HG02798 (cell line): ENCODE measurements around the gene OR51M1.
A peak's percentile ranks its signal among the peaks of the same experiment; 100 is the strongest.
"Not testable (repeated sequence)": the region's sequence is repeated elsewhere in the genome, so short reads cannot be mapped to it uniquely, and the experiment has no call there.

Source experiments
- ATAC-seq: cut with Tn5 transposase; IDR thresholded peaks from one replicate; pipeline ENCODE4 v1.9.1; 2021; ENCODE audit warnings: mild to moderate bottlenecking; ENCODE audit not compliant: unreplicated experiment, poor library complexity

Gene OR51M1

DNA sequence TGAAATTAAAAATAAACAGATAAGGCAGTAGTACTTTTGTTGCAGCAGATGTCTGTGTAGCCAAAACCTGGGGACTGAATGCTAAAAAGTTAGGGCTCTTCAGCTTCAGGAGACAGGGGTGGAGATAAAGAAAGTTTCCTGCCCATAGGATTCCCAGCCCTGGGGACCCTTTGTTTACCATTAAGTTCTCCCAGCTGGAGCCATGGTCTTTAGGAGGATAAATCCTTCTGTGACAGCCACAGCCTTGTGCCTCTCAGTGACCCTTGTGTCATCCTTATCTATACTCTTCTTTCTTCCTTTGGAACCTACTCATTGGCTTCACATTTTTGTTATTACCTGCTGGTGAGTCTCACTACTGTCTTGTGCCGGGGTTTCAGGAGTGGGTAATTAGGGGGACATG lies at the start of gene OR51M1:
Gene OR51M1, plus strand, starts transcription at position 237 of the 400 bp plus-strand sequence. CDS start 5,587 bp downstream, outside the sequence.
- no peak for ATAC-seq

- no peak for ATAC-seq
These were observed 48.4 kb upstream of the OR51M1 start for GRCh38 chr11:5335170-5335569.

- ATAC-seq: no peak
These were observed 47.3 kb upstream of the OR51M1 start for GRCh38 chr11:5336331-5336730.

DNA sequence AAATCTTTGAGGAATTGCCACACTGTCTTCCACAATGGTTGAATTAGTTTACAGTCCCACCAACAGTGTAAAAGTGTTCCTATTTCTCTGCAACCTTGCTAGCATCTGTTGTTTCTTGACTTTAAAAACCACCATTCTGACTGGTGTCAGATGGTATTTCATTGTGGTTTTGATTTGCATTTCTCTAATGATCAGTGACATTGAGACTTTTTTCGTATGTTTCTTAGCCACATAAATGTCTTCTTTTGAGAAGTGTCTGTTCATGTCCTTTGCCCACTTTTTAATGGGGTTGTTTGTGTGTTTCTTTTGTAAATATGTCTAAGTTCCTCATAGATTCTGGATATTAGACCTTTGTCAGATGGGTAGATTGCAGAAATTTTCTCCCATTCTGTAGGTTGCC lies 46.4 kb upstream of the OR51M1 start:
- not testable (repeated sequence) for ATAC-seq

GRCh38 chr11:5339771-5340322 lies 43.8 kb upstream of the OR51M1 start:
- ATAC-seq: peak; percentile 69

- ATAC-seq: peak; percentile 30
These were observed 39.9 kb upstream of the OR51M1 start, which contains the start of gene OR51B5 for GRCh38 chr11:5343474-5344335. TSS of gene OR51B5 (minus strand) at chr11:5343524. CDS start at chr11:5343524, 0 bp downstream.

- no peak for ATAC-seq
These were observed 37.8 kb upstream of the OR51M1 start for GRCh38 chr11:5345831-5346230.

DNA sequence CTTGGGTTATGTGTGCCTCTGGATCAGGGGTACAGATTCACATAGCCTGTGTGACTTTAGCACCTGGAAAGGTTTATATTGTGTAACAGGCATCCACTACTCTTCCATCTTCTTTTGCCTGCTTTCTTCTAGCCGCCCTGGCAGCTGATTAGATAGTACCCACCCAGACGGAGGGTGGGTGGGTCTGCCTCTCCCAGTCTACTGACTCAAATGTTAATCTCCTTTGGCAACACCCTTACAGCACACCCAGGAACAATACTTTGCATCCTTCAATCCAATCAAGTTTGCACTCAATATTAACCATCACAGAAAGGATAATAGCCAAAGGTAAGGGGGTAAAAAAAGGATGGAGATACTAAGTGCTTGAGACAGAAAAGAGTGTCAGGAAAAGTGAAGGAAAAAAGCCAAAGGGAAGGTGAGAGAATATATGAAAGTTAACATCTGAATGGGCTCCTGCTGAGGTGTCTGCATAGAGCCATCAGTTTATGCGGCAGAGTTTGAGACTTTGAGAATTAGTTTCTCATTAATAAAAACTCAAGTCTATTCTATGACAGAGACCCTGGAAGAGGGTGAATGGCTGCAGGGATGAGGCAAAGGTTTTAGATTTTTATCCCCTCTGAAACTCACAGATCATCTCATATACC lies 34.9 kb upstream of the OR51M1 start:
- no peak for ATAC-seq

DNA sequence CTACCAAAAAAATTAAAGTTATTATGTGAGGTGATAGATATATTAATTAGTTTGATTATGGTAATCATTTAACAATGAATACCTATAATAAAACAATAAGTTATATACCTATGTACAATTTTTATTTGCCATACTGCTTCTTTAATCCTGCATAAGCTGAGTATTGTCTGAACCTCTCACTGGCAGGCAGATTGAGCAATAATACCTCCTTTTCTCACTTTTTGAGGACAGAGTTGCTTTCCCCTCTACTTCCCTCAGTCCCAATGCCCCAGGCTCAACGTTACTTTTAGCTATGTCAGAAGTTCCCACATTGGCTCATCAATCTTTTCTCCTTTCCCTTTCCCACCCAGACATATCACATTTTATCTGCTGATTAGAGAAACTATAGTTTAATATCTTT lies 34.1 kb upstream of the OR51M1 start:
- no peak for ATAC-seq

DNA sequence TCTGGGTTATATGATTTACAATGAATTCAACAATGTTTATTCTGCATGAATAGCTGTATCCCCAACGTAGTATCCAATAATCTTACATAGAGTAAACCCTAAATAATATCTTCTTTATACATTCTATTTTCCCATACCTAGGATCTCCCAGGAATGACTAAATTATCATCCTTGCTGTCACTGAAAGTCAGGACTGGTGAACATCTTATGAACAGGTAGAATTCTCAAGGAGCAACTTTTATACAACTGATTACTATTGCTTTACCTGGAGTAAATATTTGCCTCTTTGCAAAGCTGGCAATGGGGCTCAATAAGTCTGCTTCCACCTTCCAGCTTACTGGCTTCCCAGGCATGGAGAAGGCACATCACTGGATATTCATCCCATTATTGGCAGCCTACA lies 32.4 kb upstream of the OR51M1 start, which contains the start of gene OR51B6:
Gene OR51B6, plus strand, starts transcription at position 301 of the 400 bp plus-strand sequence. Its CDS starts 0 bp downstream, at position 301.
- no peak for ATAC-seq

DNA sequence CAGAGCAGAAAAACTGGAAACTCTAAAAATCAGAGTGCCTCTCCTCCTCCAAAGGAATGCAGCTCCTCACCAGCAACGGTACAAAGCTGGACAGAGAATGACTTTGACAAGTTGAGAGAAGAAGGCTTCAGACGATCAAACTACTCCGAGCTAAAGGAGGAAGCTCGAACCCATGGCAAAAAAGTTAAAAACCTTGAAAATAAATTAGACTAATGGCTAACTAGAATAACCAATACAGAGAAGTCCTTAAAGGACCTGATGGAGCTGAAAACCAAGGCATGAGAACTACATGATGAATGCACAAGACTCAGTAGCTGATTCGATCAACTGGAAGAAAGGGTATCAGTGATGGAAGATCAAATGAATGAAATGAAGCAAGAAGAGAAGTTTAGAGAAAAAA lies 27.6 kb upstream of the OR51M1 start:
- not testable (repeated sequence) for ATAC-seq

GRCh38 chr11:5362017-5362625 lies 21.5 kb upstream of the OR51M1 start:
- ATAC-seq: no peak

- no peak for ATAC-seq
These were observed 19.9 kb upstream of the OR51M1 start for GRCh38 chr11:5363679-5364078.

DNA sequence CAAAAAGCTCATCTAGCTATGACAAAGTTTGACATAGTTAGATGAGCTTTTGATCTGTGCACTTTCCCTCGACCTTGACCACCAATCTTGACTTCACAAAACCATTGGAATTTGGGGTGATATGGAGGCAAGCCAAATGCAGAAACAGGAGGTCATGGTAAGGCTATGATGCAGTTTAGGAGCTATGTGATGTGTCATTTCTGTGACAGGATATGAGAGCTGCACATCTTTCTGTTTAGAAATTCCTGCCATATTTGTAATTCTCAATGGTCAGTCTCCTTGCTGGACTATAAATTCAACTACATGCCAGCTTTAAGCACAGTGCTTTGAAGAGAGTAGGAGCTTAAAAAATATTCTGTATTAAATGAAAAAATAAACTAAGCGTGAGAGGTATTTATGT lies 19.4 kb upstream of the OR51M1 start:
- ATAC-seq: no peak

DNA sequence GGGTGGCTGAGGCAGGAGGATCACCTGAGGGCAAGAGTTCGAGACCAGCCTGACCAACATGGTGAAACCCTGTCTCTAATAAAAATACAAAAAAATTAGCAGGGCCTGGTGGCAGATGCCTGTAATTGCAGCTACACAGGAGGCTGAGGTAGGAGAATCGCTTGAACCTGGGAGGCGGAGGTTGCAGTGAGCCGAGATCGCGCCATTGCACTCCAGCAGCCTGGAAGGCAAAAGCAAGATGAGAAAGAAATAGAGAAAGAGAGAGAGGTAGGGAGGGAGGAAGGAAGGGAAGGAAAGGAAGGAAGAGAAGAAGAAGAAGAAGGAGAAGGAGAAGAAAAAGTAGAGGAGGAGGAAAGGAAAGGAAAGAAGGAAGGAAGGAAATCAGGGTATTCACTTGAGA lies 17.2 kb upstream of the OR51M1 start:
- not testable (repeated sequence) for ATAC-seq

GRCh38 chr11:5366856-5367255 lies 16.8 kb upstream of the OR51M1 start:
- no peak for ATAC-seq

DNA sequence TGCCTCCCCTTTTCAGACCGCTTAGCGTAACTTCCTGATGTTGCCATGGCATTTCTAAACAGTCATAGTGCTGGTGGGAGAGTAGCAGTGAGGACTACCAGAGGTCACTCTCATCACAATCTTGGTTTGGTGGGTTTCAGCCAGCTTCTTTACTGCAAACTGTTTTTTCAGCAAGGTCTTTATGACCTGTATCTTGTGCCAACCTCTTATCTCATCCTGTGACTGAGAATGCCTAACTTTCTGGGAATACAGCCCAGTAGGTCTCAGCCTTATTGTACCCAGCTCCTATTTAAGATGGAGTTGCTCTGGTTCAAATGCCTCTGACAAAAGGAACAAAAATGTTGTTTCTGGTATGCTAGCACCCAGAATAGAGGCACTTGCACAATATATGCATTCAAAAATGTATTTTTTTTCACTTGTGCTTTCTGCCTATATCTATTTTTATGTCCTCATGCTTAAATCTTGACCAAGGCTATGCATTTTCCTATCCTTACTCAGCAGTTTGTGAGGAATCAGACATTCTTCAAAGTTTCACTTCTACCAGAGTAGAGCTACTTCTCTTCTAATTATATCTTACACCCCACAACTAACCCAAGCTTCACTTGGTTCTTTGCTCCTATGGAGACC lies 16.1 kb upstream of the OR51M1 start:
- no peak for ATAC-seq

DNA sequence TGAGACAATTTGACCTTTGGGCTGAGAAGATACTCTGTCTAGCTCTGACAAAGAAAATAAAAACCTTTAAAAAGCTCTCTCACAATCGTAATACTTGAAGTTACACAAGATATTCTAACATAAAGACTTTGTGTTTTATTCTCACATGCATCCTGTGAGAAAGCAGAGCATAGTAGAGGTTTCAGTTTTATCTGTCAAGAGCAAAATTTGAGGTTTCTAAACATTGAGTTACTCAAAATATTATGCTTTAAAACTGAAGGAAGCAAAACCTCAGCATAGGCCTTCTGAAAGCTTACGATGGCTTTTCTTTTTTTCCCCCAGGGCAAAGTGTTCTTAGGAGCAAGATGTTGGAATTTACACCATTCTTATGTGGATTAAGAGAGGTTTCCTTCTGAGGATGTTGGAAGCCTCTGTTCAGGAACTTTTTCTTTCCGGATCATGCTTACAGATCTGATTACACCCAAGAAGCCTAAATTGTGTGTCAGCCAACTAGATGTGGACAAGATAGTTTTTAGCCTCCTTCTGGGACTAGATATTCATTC lies 15.0 kb upstream of the OR51M1 start:
- ATAC-seq: no peak

- ATAC-seq: peak; percentile 61
These were observed 13.8 kb upstream of the OR51M1 start for GRCh38 chr11:5369789-5370188.

- ATAC-seq: peak; percentile 91
These were observed 2.8 kb upstream of the OR51M1 start for GRCh38 chr11:5380740-5381342.
